Mucosa of rectum (tissue), 2 donors: ENCODE results near the gene CAMKK1.

Source experiments
- H3K27ac ChIP-seq, 2 donors: one replicate each; pipeline ENCODE4 v1.7.0; 2013; ENCODE audit warnings: inconsistent platforms in 2 of 2, low read depth in 2 of 2, low read length in 2 of 2
- H3K27me3 ChIP-seq, 2 donors: one replicate each; pipeline ENCODE4 v1.7.0; 2013; ENCODE audit warnings: low read length in 2 of 2; ENCODE audit not compliant: control insufficient read depth in 2 of 2, insufficient read depth in 2 of 2
- H3K36me3 ChIP-seq, 2 donors: one replicate each; pipeline ENCODE4 v1.7.0; 2013; ENCODE audit warnings: low read length in 2 of 2; ENCODE audit not compliant: control insufficient read depth in 2 of 2, insufficient read depth in 2 of 2
- H3K4me1 ChIP-seq, 2 donors: one replicate each; pipeline ENCODE4 v1.7.0; 2013; ENCODE audit warnings: low read length in 2 of 2, mild to moderate bottlenecking in 1 of 2; ENCODE audit not compliant: control insufficient read depth in 2 of 2, insufficient read depth in 2 of 2
- H3K4me3 ChIP-seq, 2 donors: one replicate each; pipeline ENCODE4 v1.7.0; 2013; ENCODE audit warnings: low read length in 2 of 2
- H3K9ac ChIP-seq, 2 donors: one replicate each; pipeline ENCODE4 v1.7.0; 2013; ENCODE audit warnings: low read length in 2 of 2, low read depth in 1 of 2, mild to moderate bottlenecking in 1 of 2
- H3K9me3 ChIP-seq, 2 donors: one replicate each; pipeline ENCODE4 v1.7.0; 2013; ENCODE audit warnings: low read length in 2 of 2; ENCODE audit not compliant: control insufficient read depth in 2 of 2
- donor health status: healthy.
- donor health status: Normal muscosa, but diverticular disease.

CAMKK1 gene

GRCh38 chr17:3897731-3898130 is 4.9 kb upstream of the CAMKK1 start:
- no peaks in the 10 kb centered on the region for H3K9me3 ChIP-seq
- H3K4me1 ChIP-seq, result peaks cover 18 to 27% of the 10 kb centered on the region in 2 donors
- H3K27me3 ChIP-seq, result no peaks in the 10 kb centered on the region
- H3K9ac ChIP-seq, result no peak overlapping the region
- no peak overlapping the region for H3K4me3 ChIP-seq
- no peak overlapping the region for H3K27ac ChIP-seq
- H3K36me3 ChIP-seq, result no peaks in the 10 kb centered on the region

- Histone ChIP-seq H3K27me3 (no peaks in the 10 kb centered on the region), H3K27ac (no peak overlapping the region), H3K9ac (no peak overlapping the region), H3K4me3 (no peak overlapping the region), H3K4me1 (peaks cover 21 to 30% of the 10 kb centered on the region in 2 donors), H3K9me3 (no peaks in the 10 kb centered on the region), H3K36me3 (no peaks in the 10 kb centered on the region)
Measured at GRCh38 chr17:3896968-3897235, 4.0 kb upstream of the CAMKK1 start.

- Histone ChIP-seq H3K9me3 (no peaks in the 10 kb centered on the region), H3K27me3 (no peaks in the 10 kb centered on the region), H3K4me1 (peaks cover 26 to 35% of the 10 kb centered on the region in 2 donors), H3K36me3 (no peaks in the 10 kb centered on the region), H3K27ac (no peak overlapping the region), H3K4me3 (no peak overlapping the region), H3K9ac (no peak overlapping the region)
Measured at GRCh38 chr17:3896108-3896967, 3.5 kb upstream of the CAMKK1 start.

- H3K27ac ChIP-seq, result peak overlapping the region; percentile 90 to 93
- H3K36me3 ChIP-seq, result no peaks in the 10 kb centered on the region
- H3K4me3 ChIP-seq, result no peak overlapping the region
- H3K9ac ChIP-seq, result peak overlapping the region; percentile 24 to 48
- peaks cover 31 to 41% of the 10 kb centered on the region in 2 donors for H3K4me1 ChIP-seq
- H3K9me3 ChIP-seq, result no peaks in the 10 kb centered on the region
- H3K27me3 ChIP-seq, result no peaks in the 10 kb centered on the region
Measured at GRCh38 chr17:3895354-3895753, 2.5 kb upstream of the CAMKK1 start.

- Histone ChIP-seq H3K9me3 (no peaks in the 10 kb centered on the region), H3K27me3 (no peaks in the 10 kb centered on the region), H3K4me1 (peaks cover 31 to 44% of the 10 kb centered on the region in 2 donors), H3K4me3 (no peak overlapping the region), H3K36me3 (no peaks in the 10 kb centered on the region), H3K9ac (peak overlapping the region; percentile 34 to 48), H3K27ac (peak overlapping the region; percentile 90 to 93)
Measured at GRCh38 chr17:3894911-3895343, 2.1 kb upstream of the CAMKK1 start.

GRCh38 chr17:3894188-3894587 is 1.3 kb upstream of the CAMKK1 start:
- Histone ChIP-seq H3K9ac (peak overlapping the region; percentile 57 to 77), H3K4me3 (peak overlapping the region in 1 of 2 donors; percentile 5), H3K27me3 (no peaks in the 10 kb centered on the region), H3K9me3 (no peaks in the 10 kb centered on the region), H3K4me1 (peaks cover 31 to 45% of the 10 kb centered on the region in 2 donors), H3K36me3 (no peaks in the 10 kb centered on the region), H3K27ac (peak overlapping the region; percentile 90 to 93)

GRCh38 chr17:3893720-3894116 is 865 bp upstream of the CAMKK1 start:
- Histone ChIP-seq H3K9ac (peak overlapping the region; percentile 57 to 77), H3K9me3 (no peaks in the 10 kb centered on the region), H3K27ac (peak overlapping the region; percentile 90 to 93), H3K27me3 (no peaks in the 10 kb centered on the region), H3K36me3 (no peaks in the 10 kb centered on the region), H3K4me1 (peaks cover 31 to 50% of the 10 kb centered on the region in 2 donors), H3K4me3 (peak overlapping the region; percentile 59 to 66)

- peak overlapping the region; percentile 62 to 66 for H3K4me3 ChIP-seq
- no peaks in the 10 kb centered on the region for H3K27me3 ChIP-seq
- H3K27ac ChIP-seq, result peak overlapping the region; percentile 58 to 63
- H3K4me1 ChIP-seq, result peaks cover 41 to 62% of the 10 kb centered on the region in 2 donors
- no peaks in the 10 kb centered on the region for H3K9me3 ChIP-seq
- H3K9ac ChIP-seq, result peak overlapping the region; percentile 47 to 65
- H3K36me3 ChIP-seq, result no peaks in the 10 kb centered on the region
Measured at GRCh38 chr17:3892095-3892998, 506 bp downstream of the CAMKK1 start.

GRCh38 chr17:3891626-3892094 is 1.2 kb downstream of the CAMKK1 start:
- H3K9ac ChIP-seq, result peak overlapping the region; percentile 42 to 65

GRCh38 chr17:3890878-3891219 is 2.0 kb downstream of the CAMKK1 start:
- Histone ChIP-seq H3K36me3 (no peaks in the 10 kb centered on the region), H3K4me3 (no peak overlapping the region), H3K9ac (no peak overlapping the region), H3K27ac (peak overlapping the region in 1 of 2 donors; percentile 81), H3K4me1 (peaks cover 45 to 69% of the 10 kb centered on the region in 2 donors), H3K9me3 (no peaks in the 10 kb centered on the region), H3K27me3 (no peaks in the 10 kb centered on the region)

More at GRCh38 chr17:3891626-3892094, 1.2 kb downstream of the CAMKK1 start:
- Histone ChIP-seq H3K36me3 (no peaks in the 10 kb centered on the region), H3K4me1 (peaks cover 45 to 69% of the 10 kb centered on the region in 2 donors), H3K27me3 (no peaks in the 10 kb centered on the region), H3K27ac (peak overlapping the region in 1 of 2 donors; percentile 63), H3K9me3 (no peaks in the 10 kb centered on the region), H3K4me3 (peak overlapping the region; percentile 62 to 66)
